ENCODE data around the gene KCNH1. TPM values are rescaled to one million over a fixed set of nuclear protein-coding genes. Genes with fewer than 3 reads are reported as not detected.

Gene KCNH1
- polyA plus RNA-seq, 1 of the 3 experiments (the other 2 are of a cell fraction) = 0.08 TPM

- H3K27ac ChIP-seq (ENCODE audit: low read depth in 2 of 2, low read length in 1 of 2) = no peak overlapping the region
- 0 out of 2 replicates have a peak, but pooled peaks cover 4% of the 10 kb centered on the region for H3K9me3 ChIP-seq
- no peak overlapping the region for H3K4me3 ChIP-seq (ENCODE audit: low read depth in 2 of 2, low read length in 1 of 2)
- no peaks in the 10 kb centered on the region for H3K36me3 ChIP-seq (replicated peaks in 1 of 2; ENCODE audit: control insufficient read depth in 1 of 2, insufficient read depth in 2 of 2, low read length in 1 of 2)
- no peaks in the 10 kb centered on the region for H3K27me3 ChIP-seq (ENCODE audit: insufficient read depth)
- WGBS (ENCODE audit: low lambda C conversion rate) = 46% methylated on average over 1 of the region's 1 CpG
- H3K4me1 ChIP-seq (ENCODE audit: control insufficient read depth in 1 of 2, insufficient read depth in 2 of 2, low read depth in 1 of 2, low read length in 1 of 2) = no peaks in the 10 kb centered on the region; a peak in 1 of 4 replicates
- no peaks in the 10 kb centered on the region for H3K79me2 ChIP-seq (ENCODE audit: insufficient read depth)
- CTCF ChIA-PET = interaction anchor here (0.7 kb wide), 1 partner anchor 157 kb away, joined by 3 read pairs; no protein-coding TSS in a partner anchor
- H4K20me1 ChIP-seq (ENCODE audit: insufficient read depth) = no peaks in the 10 kb centered on the region
- H3K9ac ChIP-seq = no peak overlapping the region
- no peaks in the 10 kb centered on the region for H3F3A ChIP-seq (replicated peaks; ENCODE audit: insufficient read depth)
- H3K9me2 ChIP-seq = no peaks in the 10 kb centered on the region
- no peak for DNase-seq
- H2AFZ ChIP-seq (ENCODE audit: low read depth) = no peak overlapping the region
- POLR2A ChIA-PET = no interaction called here
- no peak overlapping the region for H3K4me2 ChIP-seq
- TF ChIP-seq TAF1 (IDR thresholded peaks at IDR 0.05; ENCODE audit: borderline replicate concordance, low read depth, low read length) (no peak), REST (IDR thresholded peaks at IDR 0.05; ENCODE audit: low read depth, low read length) (no peak), FOXJ3 (CRISPR knock-in tag; IDR thresholded peaks at IDR 0.05) (no peak), RAD21 (IDR thresholded peaks at IDR 0.05; ENCODE audit: low read length) (no peak), ZBTB33 (IDR thresholded peaks at IDR 0.05; ENCODE audit: borderline replicate concordance, low read depth) (no peak), EZH2phosphoT487 (IDR thresholded peaks at IDR 0.05; ENCODE audit: borderline replicate concordance, low read depth) (no peak), FOSL2 (IDR thresholded peaks at IDR 0.05; ENCODE audit: borderline replicate concordance, low read depth) (no peak)
- TF ChIP-seq, protein P1, sequence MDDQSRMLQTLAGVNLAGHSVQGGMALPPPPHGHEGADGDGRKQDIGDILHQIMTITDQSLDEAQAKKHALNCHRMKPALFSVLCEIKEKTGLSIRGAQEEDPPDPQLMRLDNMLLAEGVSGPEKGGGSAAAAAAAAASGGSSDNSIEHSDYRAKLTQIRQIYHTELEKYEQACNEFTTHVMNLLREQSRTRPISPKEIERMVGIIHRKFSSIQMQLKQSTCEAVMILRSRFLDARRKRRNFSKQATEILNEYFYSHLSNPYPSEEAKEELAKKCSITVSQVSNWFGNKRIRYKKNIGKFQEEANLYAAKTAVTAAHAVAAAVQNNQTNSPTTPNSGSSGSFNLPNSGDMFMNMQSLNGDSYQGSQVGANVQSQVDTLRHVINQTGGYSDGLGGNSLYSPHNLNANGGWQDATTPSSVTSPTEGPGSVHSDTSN (IDR thresholded peaks at IDR 0.05) = no peak
These were observed 24.9 kb upstream of the KCNH1 start for GRCh38 chr1:211158866-211159265.

DNA sequence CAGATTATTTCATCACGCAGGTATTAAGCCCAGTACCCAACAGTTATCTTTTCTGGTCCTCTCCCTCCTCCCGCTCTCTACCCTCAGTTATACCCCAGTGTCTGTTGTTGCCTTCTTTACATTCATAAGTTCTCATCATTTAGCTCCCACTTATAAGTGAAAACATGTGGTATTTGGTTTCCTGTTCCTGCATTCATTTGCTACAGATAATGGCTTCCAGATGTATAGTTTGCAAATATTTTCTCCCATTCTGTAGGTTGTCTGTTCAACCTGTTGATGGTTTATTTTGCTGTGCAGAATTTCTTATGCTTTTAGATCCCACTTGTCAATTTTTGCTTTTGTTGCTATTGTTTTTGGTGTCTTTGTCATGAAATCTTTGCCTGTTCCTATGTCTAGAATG lies 21.1 kb upstream of the KCNH1 start:
- Histone ChIP-seq H3K9me3 (0 out of 2 replicates have a peak, but pooled peaks cover 4% of the 10 kb centered on the region), H3K79me2 (ENCODE audit: insufficient read depth) (no peaks in the 10 kb centered on the region), H3K36me3 (replicated peaks in 1 of 2; ENCODE audit: control insufficient read depth in 1 of 2, insufficient read depth in 2 of 2, low read length in 1 of 2) (no peaks in the 10 kb centered on the region), H3K4me3 (ENCODE audit: low read depth in 2 of 2, low read length in 1 of 2) (no peak overlapping the region), H3K9ac (no peak overlapping the region), H4K20me1 (ENCODE audit: insufficient read depth) (no peaks in the 10 kb centered on the region), H3K4me1 (ENCODE audit: control insufficient read depth in 1 of 2, insufficient read depth in 2 of 2, low read depth in 1 of 2, low read length in 1 of 2) (no peaks in the 10 kb centered on the region; a peak in 1 of 4 replicates), H3F3A (replicated peaks; ENCODE audit: insufficient read depth) (no peaks in the 10 kb centered on the region), H3K9me2 (no peaks in the 10 kb centered on the region), H3K4me2 (no peak overlapping the region), H2AFZ (ENCODE audit: low read depth) (no peak overlapping the region), H3K27ac (ENCODE audit: low read depth in 2 of 2, low read length in 1 of 2) (no peak overlapping the region), H3K27me3 (ENCODE audit: insufficient read depth) (no peaks in the 10 kb centered on the region)
- TF ChIP-seq SIN3A (IDR thresholded peaks at IDR 0.05; ENCODE audit: borderline replicate concordance, low read depth, low read length) (no peak), TCF12 (IDR thresholded peaks at IDR 0.05) (peak; percentile 83), FOXJ3 (CRISPR knock-in tag; IDR thresholded peaks at IDR 0.05) (0 out of 2 replicates have a peak, but pooled peaks have one; percentile 19), RCOR1 (IDR thresholded peaks at IDR 0.05; ENCODE audit: low read length) (peak; percentile 87; the same call in 1 of the 2 replicates)
- ChIA-PET CTCF (interaction anchor here (0.8 to 1.7 kb wide), 3 partner anchors 20 to 748 kb away, joined by 3 to 6 read pairs (median 4); no protein-coding TSS in a partner anchor), POLR2A (no interaction called here)
- DNase-seq = peak; percentile 18
- 24% methylated on average over 2 of the region's 2 CpGs for WGBS (ENCODE audit: low lambda C conversion rate)
